Endothelial cell of umbilical vein (primary cell): ENCODE data around the gene CRACR2B. TPM values are rescaled to one million over a fixed set of nuclear protein-coding genes. Genes with fewer than 3 reads are reported as not detected.

Experiments
- BruUV-seq: library from RNA; stranded (reverse); fragments of 400-500 nt; replicated peaks from 2 replicates; lab custom pipeline; 2021; lab: Mats Ljungman, UMichigan
- CTCF ChIA-PET: fragments of 300-600, 350-600 bp; sonication (Branson Sonifier 250); formaldehyde crosslinking; loops from one replicate; lab custom pipeline; 2021; ENCODE audit warnings: antibody characterized with exemption, inconsistent platforms; lab: Charles Lee
- POLR2A ChIA-PET: fragments of 300-600, 350-600 bp; sonication (Branson Sonifier 250); formaldehyde crosslinking; loops from one replicate; lab custom pipeline; 2021; ENCODE audit warnings: antibody characterized with exemption, inconsistent platforms; lab: Charles Lee
- DNase-seq: peaks from one replicate; pipeline ENCODE4 v3.0.0-alpha.2; 2011; ENCODE audit warnings: low read depth, low spot score
- FAIRE-seq: peaks from 2 replicates; lab custom pipeline; 2011; peaks lifted over from hg19 to GRCh38; lab: Jason Lieb, UNC
- H2AFZ ChIP-seq: 2 replicates; pipeline ENCODE4 v1.6.0; 2012; ENCODE audit warnings: low read depth, low read length, control low read depth, inconsistent platforms
- H3K27ac ChIP-seq: 2 replicates; pipeline ENCODE4 v1.5.1; 2011; ENCODE audit warnings: low read depth, mild to moderate bottlenecking, control low read depth, low read length, moderate library complexity; ENCODE audit not compliant: insufficient read depth
- H3K27me3 ChIP-seq, 2 experiments: 2 replicates each; pipeline versions ENCODE4 v1.6.0 to v1.6.1; 2011; ENCODE audit warnings: low read length in 2 of 2, mixed read lengths in 1 of 2; ENCODE audit not compliant: control insufficient read depth in 2 of 2, insufficient read depth in 2 of 2
- H3K36me3 ChIP-seq, 2 experiments: 2 replicates in 1 of 2; 3 replicates in 1 of 2; pipeline ENCODE4 v1.5.1; 2011; ENCODE audit warnings: low read length in 2 of 2, mild to moderate bottlenecking in 1 of 2, moderate library complexity in 1 of 2; ENCODE audit not compliant: control insufficient read depth in 2 of 2, insufficient read depth in 2 of 2; ENCODE audit errors: extremely low read depth in 1 of 2
- H3K4me1 ChIP-seq: 3 replicates; pipeline ENCODE4 v1.5.1; 2011; ENCODE audit warnings: mild to moderate bottlenecking, low read length; ENCODE audit not compliant: control insufficient read depth, insufficient read depth; ENCODE audit errors: extremely low read depth
- H3K4me2 ChIP-seq: 2 replicates; pipeline ENCODE4 v1.6.1; 2011; ENCODE audit warnings: low read length, control low read depth, mixed read lengths; ENCODE audit not compliant: insufficient read depth
- H3K4me3 ChIP-seq, 3 experiments: fragments of 200-600 bp in 1 of 3; sonication (generic), shearing (Covaris generic) in 1 of 3; replicated peaks in 1 of 3; 2 replicates each; pipeline ENCODE4 v1.5.1; 2011 to 2016; ENCODE audit warnings: control low read depth in 3 of 3, low read length in 3 of 3, mild to moderate bottlenecking in 2 of 3, inconsistent platforms in 1 of 3, low read depth in 1 of 3, moderate library complexity in 1 of 3; ENCODE audit not compliant: insufficient read depth in 1 of 3
- H3K79me2 ChIP-seq: 2 replicates; pipeline ENCODE4 v1.6.0; 2012; ENCODE audit warnings: low read length, inconsistent platforms; ENCODE audit not compliant: control insufficient read depth, insufficient read depth
- H3K9ac ChIP-seq: replicated peaks from 2 replicates; pipeline ENCODE3; 2011; ENCODE audit warnings: low read length, control low read depth; ENCODE audit not compliant: insufficient read depth; ENCODE audit errors: extremely low read depth
- H3K9me1 ChIP-seq: replicated peaks from 3 replicates; pipeline ENCODE4 v1.6.0; 2011; ENCODE audit warnings: mild to moderate bottlenecking, low read length; ENCODE audit not compliant: control insufficient read depth, insufficient read depth; ENCODE audit errors: extremely low read depth
- H3K9me3 ChIP-seq: replicated peaks from 2 replicates; pipeline ENCODE4 v1.5.1; 2012; ENCODE audit warnings: low read length, inconsistent platforms; ENCODE audit not compliant: control insufficient read depth, insufficient read depth
- H4K20me1 ChIP-seq: replicated peaks from 2 replicates; pipeline ENCODE3; 2011; ENCODE audit warnings: mild to moderate bottlenecking, low read length; ENCODE audit not compliant: control insufficient read depth, insufficient read depth; ENCODE audit errors: extremely low read depth
- CTCF ChIP-seq, 2 donors: IDR thresholded peaks; 1 replicate in 1 of 2; 2 replicates in 1 of 2; pipeline ENCODE4 v1.5.1; 2011; ENCODE audit warnings: low read length in 2 of 2, mild to moderate bottlenecking in 2 of 2, moderate library complexity in 2 of 2, control low read depth in 1 of 2, inconsistent platforms in 1 of 2, low read depth in 1 of 2; ENCODE audit not compliant: insufficient read depth in 1 of 2; ENCODE audit errors: extremely low read depth in 1 of 2
- EZH2 ChIP-seq: IDR thresholded peaks from 2 replicates; pipeline ENCODE4 v1.6.1; 2012; ENCODE audit warnings: borderline replicate concordance, low read depth, mild to moderate bottlenecking, moderate library complexity, low read length, inconsistent platforms; ENCODE audit not compliant: severe bottlenecking
- FOS ChIP-seq: IDR thresholded peaks from 2 replicates; pipeline ENCODE4 v1.6.1; 2011; ENCODE audit warnings: mild to moderate bottlenecking, low read length, moderate library complexity, borderline replicate concordance; ENCODE audit not compliant: insufficient read depth
- GATA2 ChIP-seq: IDR thresholded peaks from 2 replicates; pipeline ENCODE4 v1.7.0; 2011; ENCODE audit warnings: low read depth, mild to moderate bottlenecking, moderate library complexity, mixed read lengths, low read length; ENCODE audit not compliant: insufficient read length, insufficient read depth
- JUN ChIP-seq: IDR thresholded peaks from 2 replicates; pipeline ENCODE4 v1.6.1; 2011; ENCODE audit warnings: borderline replicate concordance, low read depth; ENCODE audit not compliant: insufficient read length, insufficient read depth
- MAX ChIP-seq: IDR thresholded peaks from 2 replicates; pipeline ENCODE4 v1.6.1; 2011; ENCODE audit not compliant: insufficient read depth, insufficient read length
- MYC ChIP-seq: IDR thresholded peaks from one replicate; pipeline ENCODE4 v1.6.1; 2011; ENCODE audit warnings: mild to moderate bottlenecking, low read depth, low read length
- POLR2A ChIP-seq: IDR thresholded peaks from 2 replicates; pipeline ENCODE4 v1.6.1; 2012; ENCODE audit warnings: low read depth, mild to moderate bottlenecking, control low read depth, low read length
- POLR2AphosphoS5 ChIP-seq: IDR thresholded peaks from 2 replicates; pipeline ENCODE4 v1.6.1; 2012; ENCODE audit warnings: low read depth, mild to moderate bottlenecking, control low read depth, low read length, moderate library complexity; ENCODE audit not compliant: insufficient read depth
- dilution Hi-C: fragments of 300-500 bp; cut with MboI; formaldehyde crosslinking; loops from one replicate; pipeline ENCODE4 v1.15.0; 2019; ENCODE audit warnings: low sequenced_read_pairs; ENCODE audit not compliant: extremely low pct_ligation_motif_present
- intact Hi-C: fragments of 100-400 bp; cut with micrococcal nuclease; formaldehyde crosslinking; loops from one replicate; pipeline ENCODE4 v1.10.0; 2022
- polyA plus RNA-seq, 4 experiments: library from polyadenylated mRNA; depleted of rRNA in 3 of 4; stranded (reverse) in 3 of 4; unstranded in 1 of 4; fragments of >200 nt; gene quantifications; 2 replicates each; pipeline versions ENCODE4 v1.2.1 to v1.2.3, GENCODE V29; 2011 to 2012; ENCODE audit warnings: missing spikeins in 1 of 4
- total RNA-seq: library from RNA; stranded (reverse); gene quantifications from 2 replicates; pipeline ENCODE4 v1.2.3, GENCODE V29; 2021

The CRACR2B gene
- total and polyA plus RNA-seq, 2 donors (not counting 3 experiments of a cell fraction or from before 2014, with no cell fraction given) = 8.4 to 9.3 TPM

- no peak overlapping the region for H3K4me2 ChIP-seq
- H3K9ac ChIP-seq = no peak overlapping the region
- H3K4me3 ChIP-seq = no peak overlapping the region
- H3K4me1 ChIP-seq = peaks cover 37% of the 10 kb centered on the region
- H3K9me3 ChIP-seq = no peaks in the 10 kb centered on the region
- intact Hi-C loops (no loop called here), dilution Hi-C loops (no loop called here)
- peaks cover 4 to 17% of the 10 kb centered on the region in 2 experiments for H3K36me3 ChIP-seq
- no peaks in the 10 kb centered on the region for H4K20me1 ChIP-seq
- H3K27me3 ChIP-seq = no peaks in the 10 kb centered on the region
- H3K79me2 ChIP-seq = peaks cover 19% of the 10 kb centered on the region
- TF ChIP-seq POLR2A (no peak), EZH2 (no peak), GATA2 (no peak), MYC (no peak), POLR2AphosphoS5 (no peak), JUN (no peak), MAX (no peak), FOS (no peak)
- H2AFZ ChIP-seq = no peak overlapping the region
- FAIRE-seq = no peak
- ChIA-PET CTCF (no interaction called here), POLR2A (no interaction called here)
- TSS peak; percentile 14 for BruUV-seq
- no peak for DNase-seq
- no peaks in the 10 kb centered on the region for H3K9me1 ChIP-seq
- H3K27ac ChIP-seq = no peak overlapping the region
These were observed 3.3 kb upstream of the CRACR2B start for GRCh38 chr11:824292-824880.

- H3K9ac ChIP-seq = no peak overlapping the region
- no peaks in the 10 kb centered on the region for H3K9me3 ChIP-seq
- BruUV-seq = no TSS peak
- H4K20me1 ChIP-seq = no peaks in the 10 kb centered on the region
- TF ChIP-seq MYC (no peak), POLR2A (no peak), POLR2AphosphoS5 (no peak), JUN (no peak), FOS (no peak), MAX (no peak), GATA2 (no peak), EZH2 (no peak), CTCF (IDR thresholded peaks at IDR 0.05; ENCODE audit: extremely low read depth in 1 of 2, insufficient read depth in 1 of 2, low read depth in 1 of 2, low read length in 2 of 2) (no peak)
- POLR2A ChIA-PET = no interaction called here
- CTCF ChIA-PET = no interaction called here
- no peak overlapping the region for H2AFZ ChIP-seq
- no peak for DNase-seq
- H3K79me2 ChIP-seq = peaks cover 18% of the 10 kb centered on the region
- dilution Hi-C loops (no loop called here), intact Hi-C loops (no loop called here)
- no peaks in the 10 kb centered on the region for H3K9me1 ChIP-seq
- H3K27me3 ChIP-seq = no peaks in the 10 kb centered on the region
- H3K4me3 ChIP-seq = no peak overlapping the region
- peaks cover 4 to 17% of the 10 kb centered on the region in 2 experiments for H3K36me3 ChIP-seq
- H3K27ac ChIP-seq = no peak overlapping the region
- FAIRE-seq = no peak
- peaks cover 43% of the 10 kb centered on the region for H3K4me1 ChIP-seq
- H3K4me2 ChIP-seq = no peak overlapping the region
These were observed 2.8 kb upstream of the CRACR2B start for GRCh38 chr11:824942-825341.
